Measurements from ENCODE around the gene CCSER2. TPM values are rescaled to one million over a fixed set of nuclear protein-coding genes. Genes with fewer than 3 reads are reported as not detected.
A peak's percentile ranks its signal among the peaks of the same experiment; 100 is the strongest.

Gene CCSER2
- total and polyA plus RNA-seq, 12 donors: 8.3 to 63.9 (median 38.1) TPM

DNA sequence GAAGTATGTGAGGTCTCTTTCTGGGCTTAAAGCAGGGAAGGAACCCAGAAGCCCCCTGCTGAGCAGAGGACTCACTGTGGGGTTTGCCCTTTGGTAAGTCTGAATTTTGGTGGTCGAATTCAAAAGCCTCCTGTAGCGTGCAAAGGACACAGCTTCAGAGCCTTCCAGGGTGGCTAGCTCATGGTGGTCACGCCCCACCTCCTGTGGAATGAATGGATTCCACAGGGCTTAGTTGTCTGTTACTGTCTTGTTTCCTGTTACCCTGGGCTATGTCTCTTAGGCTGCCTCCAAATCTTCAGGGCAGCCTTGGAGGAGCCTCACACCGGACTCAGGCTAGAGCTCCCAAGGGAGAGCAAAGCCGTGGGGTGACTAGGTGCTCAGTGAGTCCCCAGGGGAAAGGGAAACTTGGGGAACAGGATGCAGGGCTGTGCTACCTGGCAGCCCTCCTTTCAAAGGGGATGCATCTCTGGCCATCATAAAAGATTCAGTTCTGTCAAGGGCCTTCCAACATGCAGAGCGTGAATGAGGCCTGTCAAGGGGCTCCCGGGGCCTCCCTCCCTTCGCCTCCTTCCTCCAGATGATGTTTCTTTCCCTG, 211.7 kb downstream of the CCSER2 start:
- intact Hi-C loops (cut with DNase I): loop anchor here in 1 of 2 donors (5.0 kb wide), 1 partner anchor 1837 kb away; no protein-coding TSS in a partner anchor
- Histone ChIP-seq H3K9me3 (replicated peaks in 1 of 3) (no peaks in the 10 kb centered on the region), H3K4me3 (no peak overlapping the region), H3K27ac (no peak overlapping the region), H3K36me3 (replicated peaks in 1 of 2) (no peaks in the 10 kb centered on the region), H3K4me1 (replicated peaks in 1 of 2) (peaks cover 5 to 6% of the 10 kb centered on the region in 2 donors), H3K27me3 (peaks cover 13% of the 10 kb centered on the region)
- no peak for DNase-seq
- 0 to 44% (median 29%) methylated on average over 2 to 8 of the region's 8 CpGs for WGBS, 4 donors
- TF ChIP-seq, protein P1, sequence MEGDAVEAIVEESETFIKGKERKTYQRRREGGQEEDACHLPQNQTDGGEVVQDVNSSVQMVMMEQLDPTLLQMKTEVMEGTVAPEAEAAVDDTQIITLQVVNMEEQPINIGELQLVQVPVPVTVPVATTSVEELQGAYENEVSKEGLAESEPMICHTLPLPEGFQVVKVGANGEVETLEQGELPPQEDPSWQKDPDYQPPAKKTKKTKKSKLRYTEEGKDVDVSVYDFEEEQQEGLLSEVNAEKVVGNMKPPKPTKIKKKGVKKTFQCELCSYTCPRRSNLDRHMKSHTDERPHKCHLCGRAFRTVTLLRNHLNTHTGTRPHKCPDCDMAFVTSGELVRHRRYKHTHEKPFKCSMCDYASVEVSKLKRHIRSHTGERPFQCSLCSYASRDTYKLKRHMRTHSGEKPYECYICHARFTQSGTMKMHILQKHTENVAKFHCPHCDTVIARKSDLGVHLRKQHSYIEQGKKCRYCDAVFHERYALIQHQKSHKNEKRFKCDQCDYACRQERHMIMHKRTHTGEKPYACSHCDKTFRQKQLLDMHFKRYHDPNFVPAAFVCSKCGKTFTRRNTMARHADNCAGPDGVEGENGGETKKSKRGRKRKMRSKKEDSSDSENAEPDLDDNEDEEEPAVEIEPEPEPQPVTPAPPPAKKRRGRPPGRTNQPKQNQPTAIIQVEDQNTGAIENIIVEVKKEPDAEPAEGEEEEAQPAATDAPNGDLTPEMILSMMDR (IDR thresholded peaks at IDR 0.05): no peak
- no peak for TF ChIP-seq POLR2A (IDR thresholded peaks at IDR 0.05)

DNA sequence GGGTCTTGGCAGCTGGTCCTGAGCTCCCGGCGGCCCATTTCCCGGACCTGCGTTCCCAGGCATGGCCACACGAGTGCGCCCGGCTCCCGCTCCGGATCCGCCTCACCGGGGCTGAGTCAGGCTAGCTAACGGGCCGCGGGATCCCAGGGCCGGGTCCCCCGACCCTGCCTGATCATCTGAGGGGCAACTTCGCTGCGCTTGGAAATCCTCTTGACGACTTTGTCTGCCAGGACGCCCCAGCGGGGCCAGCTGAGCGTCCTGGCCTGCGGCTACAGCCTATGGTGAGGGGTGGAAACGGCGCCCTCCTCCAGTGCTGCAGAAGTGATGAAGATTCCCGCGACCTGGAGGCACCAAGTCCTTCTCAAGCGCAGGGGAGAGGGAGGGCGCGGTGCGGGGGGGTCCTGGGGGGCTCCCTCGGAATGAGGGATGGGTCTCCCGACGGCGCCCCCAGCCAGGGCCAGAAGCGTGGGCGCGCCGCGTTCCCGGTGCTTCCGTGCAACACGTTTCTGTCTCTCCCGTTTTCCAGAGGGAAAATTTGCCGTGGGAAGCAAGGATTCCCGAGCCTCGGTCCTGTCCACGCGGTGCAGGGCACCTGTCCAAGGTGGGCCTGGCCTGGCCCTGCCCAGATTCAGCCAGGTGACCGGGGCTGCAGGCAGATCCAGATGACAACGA, 212.4 kb downstream of the CCSER2 start:
- Histone ChIP-seq H3K36me3 (replicated peaks in 1 of 2) (no peaks in the 10 kb centered on the region), H3K4me3 (peak overlapping the region in 2 of 4 donors; percentile 12 to 35), H3K9me3 (replicated peaks in 1 of 3) (no peaks in the 10 kb centered on the region), H3K4me1 (replicated peaks in 1 of 2) (peaks cover 5 to 6% of the 10 kb centered on the region in 2 donors), H3K27me3 (peaks cover 13% of the 10 kb centered on the region), H3K27ac (no peak overlapping the region)
- 0 to 5% (median 3%) methylated on average over 19 to 51 of the region's 51 CpGs for WGBS, 4 donors
- TF ChIP-seq, protein P1 (IDR thresholded peaks at IDR 0.05): peak; percentile 63 to 83 (median 70)
- TF ChIP-seq POLR2A (IDR thresholded peaks at IDR 0.05): no peak
- peak; percentile 34 to 70 (median 64) for DNase-seq
- intact Hi-C loops (cut with DNase I): loop anchor here in 1 of 2 donors (5.0 kb wide), 1 partner anchor 1837 kb away; no protein-coding TSS in a partner anchor

DNA sequence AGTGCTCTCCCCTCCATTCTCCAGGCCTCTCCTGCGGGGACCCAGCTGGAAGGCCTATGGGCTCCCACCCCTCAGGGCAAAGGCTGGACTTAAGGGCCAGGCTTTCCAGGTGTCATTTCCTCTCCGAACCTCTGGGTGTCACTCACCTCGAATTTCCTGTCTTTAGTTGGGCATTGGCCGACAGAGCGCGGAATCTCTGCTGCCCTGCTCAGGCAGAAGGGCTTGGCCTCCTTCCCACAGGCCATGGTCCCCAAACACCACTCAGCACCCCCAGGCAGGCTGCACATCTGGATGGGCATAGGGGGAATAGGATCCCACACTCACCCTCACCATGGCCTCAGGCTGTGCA, 212.9 kb downstream of the CCSER2 start:
- Histone ChIP-seq H3K9me3 (replicated peaks in 1 of 3) (no peaks in the 10 kb centered on the region), H3K4me3 (no peak overlapping the region), H3K27ac (no peak overlapping the region), H3K36me3 (replicated peaks in 1 of 2) (no peaks in the 10 kb centered on the region), H3K4me1 (replicated peaks in 1 of 2) (peaks cover 5 to 6% of the 10 kb centered on the region in 2 donors), H3K27me3 (peaks cover 13% of the 10 kb centered on the region)
- TF ChIP-seq, protein P1 (IDR thresholded peaks at IDR 0.05): no peak
- no peak for TF ChIP-seq POLR2A (IDR thresholded peaks at IDR 0.05)
- 76 to 89% (median 79%) methylated on average over 4 to 6 of the region's 6 CpGs for WGBS, 4 donors
- intact Hi-C loops (cut with DNase I): loop anchor here in 1 of 2 donors (5.0 kb wide), 1 partner anchor 1836 kb away; no protein-coding TSS in a partner anchor
- no peak for DNase-seq

Measured in adrenal gland (tissue), 12 donors.